ENCODE results near the gene ZNF740.

DNA sequence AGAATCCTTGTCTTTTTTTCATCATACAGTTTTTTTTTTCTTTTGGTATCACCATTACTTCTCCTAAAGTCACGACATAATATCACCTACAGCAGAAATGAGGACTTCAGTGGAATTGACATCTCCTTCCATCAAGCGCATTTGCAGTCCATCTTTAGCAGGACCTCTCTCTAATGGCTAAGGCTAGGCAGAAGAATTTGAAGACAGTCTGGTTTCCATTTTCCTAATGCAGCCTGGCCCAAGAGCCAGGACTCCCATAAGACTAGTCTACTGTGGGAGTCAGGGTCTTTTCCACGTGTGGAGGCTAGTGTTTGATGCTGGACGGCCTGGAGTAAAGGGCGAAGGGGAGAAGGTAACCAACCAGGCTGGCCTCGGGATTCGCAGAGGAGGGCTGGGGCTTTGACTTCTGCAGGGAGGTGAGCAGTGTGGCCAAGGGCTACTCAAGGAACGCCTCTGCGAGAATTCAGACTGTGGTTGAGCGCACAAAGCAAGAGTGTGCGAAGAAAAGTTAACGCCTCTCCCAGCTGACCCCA, 769 bp upstream of the ZNF740 start:
- TF ChIP-seq, protein P1, sequence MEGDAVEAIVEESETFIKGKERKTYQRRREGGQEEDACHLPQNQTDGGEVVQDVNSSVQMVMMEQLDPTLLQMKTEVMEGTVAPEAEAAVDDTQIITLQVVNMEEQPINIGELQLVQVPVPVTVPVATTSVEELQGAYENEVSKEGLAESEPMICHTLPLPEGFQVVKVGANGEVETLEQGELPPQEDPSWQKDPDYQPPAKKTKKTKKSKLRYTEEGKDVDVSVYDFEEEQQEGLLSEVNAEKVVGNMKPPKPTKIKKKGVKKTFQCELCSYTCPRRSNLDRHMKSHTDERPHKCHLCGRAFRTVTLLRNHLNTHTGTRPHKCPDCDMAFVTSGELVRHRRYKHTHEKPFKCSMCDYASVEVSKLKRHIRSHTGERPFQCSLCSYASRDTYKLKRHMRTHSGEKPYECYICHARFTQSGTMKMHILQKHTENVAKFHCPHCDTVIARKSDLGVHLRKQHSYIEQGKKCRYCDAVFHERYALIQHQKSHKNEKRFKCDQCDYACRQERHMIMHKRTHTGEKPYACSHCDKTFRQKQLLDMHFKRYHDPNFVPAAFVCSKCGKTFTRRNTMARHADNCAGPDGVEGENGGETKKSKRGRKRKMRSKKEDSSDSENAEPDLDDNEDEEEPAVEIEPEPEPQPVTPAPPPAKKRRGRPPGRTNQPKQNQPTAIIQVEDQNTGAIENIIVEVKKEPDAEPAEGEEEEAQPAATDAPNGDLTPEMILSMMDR (conservative IDR thresholded peaks at IDR 0.05), result no peak
- TF ChIP-seq EZH2 (IDR thresholded peaks at IDR 0.05; ENCODE audit: low read depth), result no peak

All from PC-9 (cell line).